Neutrophil (primary cell): Measurements from ENCODE around the gene MRPS2.
"Not testable (repeated sequence)": the region's sequence is repeated elsewhere in the genome, so short reads cannot be mapped to it uniquely, and the experiment has no call there.

Source experiments
- H3K27ac ChIP-seq: fragments of 200-600 bp; sonication (generic); 2 replicates; pipeline ENCODE4 v1.5.1; 2016; ENCODE audit warnings: mild to moderate bottlenecking, moderate library complexity
- H3K27me3 ChIP-seq: fragments of 200-600 bp; sonication (generic); 2 replicates; pipeline ENCODE4 v1.6.0; 2016; ENCODE audit warnings: mild to moderate bottlenecking
- H3K36me3 ChIP-seq: fragments of 200-600 bp; sonication (generic); 2 replicates; pipeline ENCODE4 v1.5.1; 2017
- H3K4me1 ChIP-seq, 2 experiments: fragments of 200-600 bp in 1 of 2; sonication (generic) in 1 of 2; 1 replicate in 1 of 2; 2 replicates in 1 of 2; pipeline versions ENCODE4 v1.5.1 to v1.6.1; 2013 to 2016; ENCODE audit warnings: low read depth in 1 of 2, low read length in 1 of 2, mild to moderate bottlenecking in 1 of 2, moderate library complexity in 1 of 2; ENCODE audit not compliant: control insufficient read depth in 1 of 2, insufficient read depth in 1 of 2
- H3K4me3 ChIP-seq, 2 experiments: fragments of 200-600 bp in 1 of 2; sonication (generic) in 1 of 2; 1 replicate in 1 of 2; 2 replicates in 1 of 2; pipeline ENCODE4 v1.5.1; 2013 to 2016; ENCODE audit warnings: low read depth in 1 of 2, low read length in 1 of 2, mild to moderate bottlenecking in 1 of 2, moderate library complexity in 1 of 2
- H3K9me3 ChIP-seq: fragments of 200-600 bp; sonication (generic); 2 replicates; pipeline ENCODE4 v1.5.1; 2016
- CTCF ChIP-seq: fragments of 200-600 bp; sonication (generic); IDR thresholded peaks from 2 replicates; pipeline ENCODE4 v1.5.1; 2016; ENCODE audit warnings: antibody characterized with exemption

The MRPS2 gene

DNA sequence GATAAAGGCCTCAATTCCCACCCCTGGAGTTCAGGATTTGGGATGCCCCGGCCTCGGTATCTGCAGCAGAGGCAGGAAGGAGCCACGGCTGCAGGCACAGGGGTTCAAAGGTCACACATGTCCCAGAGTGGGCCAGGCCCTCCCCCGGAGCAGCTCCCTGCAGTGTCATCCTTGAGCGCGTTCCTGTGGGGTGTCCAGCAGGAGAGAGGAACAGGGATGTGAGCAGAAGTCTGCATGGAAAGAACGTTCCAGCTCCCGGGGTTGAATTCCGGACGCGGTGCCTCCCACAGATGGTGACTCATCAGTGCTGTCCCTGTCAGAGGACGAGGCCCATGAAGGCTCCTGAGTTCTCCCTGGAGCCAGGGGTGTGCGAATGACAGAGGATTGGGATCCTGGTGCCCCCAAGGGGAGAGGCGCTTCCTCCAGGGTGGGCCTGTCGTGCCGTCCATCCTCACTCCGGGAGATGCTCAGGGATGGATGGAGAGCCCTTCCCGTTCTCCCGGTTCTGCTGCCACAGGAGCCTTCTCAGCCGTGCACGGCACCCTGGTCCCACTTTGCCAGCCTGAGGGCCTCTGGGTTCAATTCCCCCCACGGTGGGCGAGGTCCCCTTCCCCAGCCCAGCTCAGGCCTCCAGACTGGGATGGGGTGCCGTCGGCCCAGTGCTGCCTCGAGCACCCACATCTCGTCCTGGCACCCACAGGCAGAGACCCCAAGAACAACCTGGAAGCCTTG is 23.8 kb downstream of the MRPS2 start:
- no peak overlapping the region for H3K4me3 ChIP-seq
- no peaks in the 10 kb centered on the region for H3K9me3 ChIP-seq
- no peaks in the 10 kb centered on the region for H3K4me1 ChIP-seq
- no peak for TF ChIP-seq CTCF
- no peaks in the 10 kb centered on the region for H3K36me3 ChIP-seq
- no peak overlapping the region for H3K27ac ChIP-seq
- peaks cover 6% of the 10 kb centered on the region for H3K27me3 ChIP-seq

- Histone ChIP-seq H3K36me3 (no peaks in the 10 kb centered on the region), H3K27ac (no peak overlapping the region), H3K4me3 (no peak overlapping the region), H3K9me3 (no peaks in the 10 kb centered on the region), H3K4me1 (no peaks in the 10 kb centered on the region), H3K27me3 (no peaks in the 10 kb centered on the region)
- TF ChIP-seq CTCF: no peak
Observed at GRCh38 chr9:135525241-135526088, 25.0 kb downstream of the MRPS2 start.

DNA sequence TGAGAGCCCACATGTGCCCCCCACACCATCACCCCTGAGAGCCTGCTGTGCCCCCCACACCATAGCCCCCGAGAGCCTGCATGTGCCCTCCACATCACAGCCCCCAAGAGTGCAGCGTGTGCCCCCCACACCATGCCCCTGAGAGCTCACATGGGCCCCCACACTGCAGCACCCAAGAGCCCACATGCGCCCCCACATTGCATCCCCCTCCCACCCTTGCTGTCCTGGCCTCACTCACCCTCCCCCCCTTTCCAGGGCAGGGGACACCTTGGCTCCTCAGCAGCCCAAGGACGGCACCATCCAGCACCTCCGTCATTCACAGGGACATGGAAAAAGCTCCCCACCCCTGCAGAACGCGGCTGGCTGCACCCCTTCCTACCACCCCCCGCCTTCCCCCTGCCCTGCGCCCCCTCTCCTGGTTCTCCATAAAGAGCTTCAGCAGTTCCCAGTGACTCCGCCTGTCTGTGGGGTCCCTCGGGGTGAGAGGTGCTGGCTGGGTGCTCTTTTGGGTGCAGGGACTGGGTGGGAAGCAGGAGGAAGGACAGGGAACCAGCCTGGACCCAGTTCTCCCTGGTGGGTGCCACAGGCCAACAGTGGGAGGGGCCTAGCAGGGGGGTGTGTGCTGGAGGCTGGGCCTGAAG is 25.7 kb downstream of the MRPS2 start:
- H3K27me3 ChIP-seq: no peaks in the 10 kb centered on the region
- H3K27ac ChIP-seq: no peak overlapping the region

GRCh38 chr9:135526730-135527571 is 26.5 kb downstream of the MRPS2 start:
- Histone ChIP-seq H3K4me1 (no peaks in the 10 kb centered on the region), H3K27me3 (no peaks in the 10 kb centered on the region), H3K36me3 (no peaks in the 10 kb centered on the region), H3K9me3 (no peaks in the 10 kb centered on the region), H3K27ac (no peak overlapping the region), H3K4me3 (no peak overlapping the region)
- TF ChIP-seq CTCF: no peak

More for the DNA sequence above, 25.7 kb downstream of the MRPS2 start:
- no peaks in the 10 kb centered on the region for H3K36me3 ChIP-seq
- TF ChIP-seq CTCF: no peak
- H3K4me1 ChIP-seq: no peaks in the 10 kb centered on the region
- no peak overlapping the region for H3K4me3 ChIP-seq
- H3K9me3 ChIP-seq: no peaks in the 10 kb centered on the region

DNA sequence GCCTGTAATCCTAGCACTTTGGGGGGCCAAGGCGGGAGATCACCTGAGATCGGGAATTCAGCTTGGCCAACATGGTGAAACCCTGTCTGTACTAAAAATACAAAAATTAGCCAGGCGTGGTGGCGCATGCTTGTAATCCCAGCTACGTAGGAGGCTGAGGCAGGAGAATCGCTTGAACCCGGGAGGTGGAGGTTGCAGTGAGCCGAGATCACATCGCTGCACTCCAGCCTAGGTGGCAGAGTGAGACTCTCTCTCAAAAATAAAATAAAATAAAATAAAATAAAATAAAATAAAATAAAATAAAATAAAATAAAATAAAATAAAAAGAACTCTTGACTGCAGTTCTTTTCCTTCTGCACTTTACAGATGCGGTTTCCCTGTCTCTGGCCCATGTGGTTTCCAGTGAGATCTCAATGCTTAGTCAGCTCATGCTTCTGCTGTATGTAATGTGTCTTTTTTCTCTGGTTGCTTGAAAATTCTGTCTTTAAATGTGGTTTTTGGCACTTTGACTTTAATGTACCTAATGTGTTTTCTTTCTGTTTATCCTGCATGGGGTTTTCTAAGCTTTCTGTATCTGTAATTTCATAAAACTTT is 28.5 kb downstream of the MRPS2 start:
- not testable (repeated sequence) for H3K9me3 ChIP-seq, H3K4me1 ChIP-seq, H3K27ac ChIP-seq, H3K4me3 ChIP-seq, H3K36me3 ChIP-seq
- peaks cover 15% of the 10 kb centered on the region for H3K27me3 ChIP-seq
